ENCODE measurements around the gene ALDOB. TPM values are rescaled to one million over a fixed set of nuclear protein-coding genes. Genes with fewer than 3 reads are reported as not detected.

Gene ALDOB
- total and polyA plus RNA-seq, 2 of the 13 experiments (the other 11 are each of a cell fraction or from before 2014, with no cell fraction given), result 0.29 to 0.97 TPM

- TF ChIP-seq MLXIP (CRISPR knock-in tag; IDR thresholded peaks at IDR 0.05; ENCODE audit: borderline replicate concordance), result no peak
- TF ChIP-seq HMGXB3 (CRISPR knock-in tag; IDR thresholded peaks at IDR 0.05; ENCODE audit: borderline replicate concordance), result no peak
- TF ChIP-seq SP1 (IDR thresholded peaks at IDR 0.05), result no peak
- no peak for TF ChIP-seq SP1 (CRISPR knock-in tag; IDR thresholded peaks at IDR 0.05)
- TF ChIP-seq NCOA5 (CRISPR knock-in tag; IDR thresholded peaks at IDR 0.05), result no peak
- no peak for TF ChIP-seq ZSCAN30 (CRISPR knock-in tag; IDR thresholded peaks at IDR 0.05)
- TF ChIP-seq USF2 (IDR thresholded peaks at IDR 0.05; ENCODE audit: low read depth, low read length), result no peak
- no peak for TF ChIP-seq USF2 (CRISPR knock-in tag; IDR thresholded peaks at IDR 0.05; ENCODE audit: borderline replicate concordance)
- TF ChIP-seq ZBTB20 (CRISPR knock-in tag; IDR thresholded peaks at IDR 0.05; ENCODE audit: borderline replicate concordance, low read depth), result 0 out of 2 replicates have a peak, but pooled peaks have one; percentile 36
- TF ChIP-seq TEF (CRISPR knock-in tag; IDR thresholded peaks at IDR 0.05), result no peak
- no peak for TF ChIP-seq RFXAP (CRISPR knock-in tag; IDR thresholded peaks at IDR 0.05; ENCODE audit: borderline replicate concordance)
- TF ChIP-seq HOMEZ (CRISPR knock-in tag; IDR thresholded peaks at IDR 0.05; ENCODE audit: low read depth), result peak; percentile 68; the same call in 1 of the 2 replicates
- TF ChIP-seq PBX2 (CRISPR knock-in tag; IDR thresholded peaks at IDR 0.05), result no peak
- no peak for TF ChIP-seq MEIS1 (CRISPR knock-in tag; IDR thresholded peaks at IDR 0.05; ENCODE audit: borderline replicate concordance)
- TF ChIP-seq MYC (CRISPR knock-in tag; IDR thresholded peaks at IDR 0.05; ENCODE audit: borderline replicate concordance), result no peak
- TF ChIP-seq CREM (IDR thresholded peaks at IDR 0.05), result no peak
- TF ChIP-seq CREM (CRISPR knock-in tag; IDR thresholded peaks at IDR 0.05), result no peak
- no peak for TF ChIP-seq ZKSCAN1 (IDR thresholded peaks at IDR 0.05; ENCODE audit: low read length)
These were observed 21.4 kb upstream of the ALDOB start (continued) for GRCh38 chr9:101457003-101457402.
